Trophoblast cell (in vitro differentiated cells and primary cell): ENCODE results near the gene ACAA1.

Experiments used
- DNase-seq, 2 donors: peaks; one replicate each; pipeline ENCODE4 v3.0.0-alpha.2; 2016
- H2AFZ ChIP-seq: 2 replicates; pipeline ENCODE4 v1.6.1; 2013; ENCODE audit warnings: low read length, moderate library complexity, mild to moderate bottlenecking; ENCODE audit not compliant: insufficient read depth, poor library complexity
- H2AK5ac ChIP-seq: 2 replicates; pipeline ENCODE4 v1.6.1; 2013; ENCODE audit warnings: mild to moderate bottlenecking, low read length
- H2BK120ac ChIP-seq: 2 replicates; pipeline ENCODE4 v1.6.1; 2013; ENCODE audit warnings: low read length, mild to moderate bottlenecking, moderate library complexity; ENCODE audit not compliant: insufficient read depth, poor library complexity
- H2BK12ac ChIP-seq: 2 replicates; pipeline ENCODE4 v1.6.1; 2013; ENCODE audit warnings: mild to moderate bottlenecking, low read length, moderate library complexity
- H2BK5ac ChIP-seq: 2 replicates; pipeline ENCODE4 v1.6.1; 2013; ENCODE audit warnings: low read length, low read depth, moderate library complexity, mild to moderate bottlenecking; ENCODE audit not compliant: poor library complexity
- H3K14ac ChIP-seq: 2 replicates; pipeline ENCODE4 v1.6.1; 2013; ENCODE audit warnings: mild to moderate bottlenecking, low read length
- H3K18ac ChIP-seq: 2 replicates; pipeline ENCODE4 v1.6.1; 2013; ENCODE audit warnings: mild to moderate bottlenecking, low read length
- H3K23ac ChIP-seq: 2 replicates; pipeline ENCODE4 v1.6.1; 2013; ENCODE audit warnings: low read length
- H3K27ac ChIP-seq: 2 replicates; pipeline ENCODE4 v1.5.1; 2013; ENCODE audit warnings: low read depth, mild to moderate bottlenecking, inconsistent platforms, low read length, moderate library complexity
- H3K27me3 ChIP-seq: 2 replicates; pipeline ENCODE4 v1.6.1; 2013; ENCODE audit warnings: inconsistent platforms, mild to moderate bottlenecking, low read length, moderate library complexity; ENCODE audit not compliant: insufficient read depth
- H3K36me3 ChIP-seq, 2 experiments: 1 replicate in 1 of 2; 2 replicates in 1 of 2; pipeline ENCODE4 v1.6.1; 2013; ENCODE audit warnings: low read length in 2 of 2, mild to moderate bottlenecking in 2 of 2, moderate library complexity in 1 of 2; ENCODE audit not compliant: insufficient read depth in 2 of 2, control insufficient read depth in 1 of 2
- H3K4ac ChIP-seq: 2 replicates; pipeline ENCODE4 v1.6.1; 2013; ENCODE audit warnings: low read depth, mild to moderate bottlenecking, low read length, moderate library complexity
- H3K4me1 ChIP-seq, 2 experiments: 1 replicate in 1 of 2; 2 replicates in 1 of 2; pipeline ENCODE4 v1.6.1; 2013; ENCODE audit warnings: low read length in 2 of 2, mild to moderate bottlenecking in 2 of 2, moderate library complexity in 1 of 2; ENCODE audit not compliant: insufficient read depth in 2 of 2, control insufficient read depth in 1 of 2
- H3K4me2 ChIP-seq: 2 replicates; pipeline ENCODE4 v1.6.1; 2013; ENCODE audit warnings: inconsistent platforms, mild to moderate bottlenecking, low read length, moderate library complexity
- H3K4me3 ChIP-seq: 2 replicates; pipeline ENCODE4 v1.5.1; 2013; ENCODE audit warnings: mild to moderate bottlenecking, low read depth, low read length, inconsistent platforms
- H3K79me1 ChIP-seq: one replicate; pipeline ENCODE4 v1.6.1; 2013; ENCODE audit warnings: low read length
- H3K79me2 ChIP-seq: 2 replicates; pipeline ENCODE4 v1.6.1; 2013; ENCODE audit warnings: low read length, mild to moderate bottlenecking; ENCODE audit not compliant: control insufficient read depth, insufficient read depth, poor library complexity
- H3K9ac ChIP-seq: 2 replicates; pipeline ENCODE4 v1.6.1; 2013; ENCODE audit warnings: mild to moderate bottlenecking, low read length
- H3K9me3 ChIP-seq: 2 replicates; pipeline ENCODE4 v1.6.1; 2013; ENCODE audit warnings: low read depth, mild to moderate bottlenecking, control low read depth, inconsistent platforms, low read length; ENCODE audit not compliant: insufficient read depth
- H4K12ac ChIP-seq: 2 replicates; pipeline ENCODE4 v1.6.1; 2013; ENCODE audit warnings: low read depth, mild to moderate bottlenecking, low read length, moderate library complexity
- H4K8ac ChIP-seq: 2 replicates; pipeline ENCODE4 v1.6.1; 2013; ENCODE audit warnings: low read depth, mild to moderate bottlenecking, low read length, moderate library complexity
- H4K91ac ChIP-seq: one replicate; pipeline ENCODE4 v1.6.1; 2013; ENCODE audit warnings: low read depth, mild to moderate bottlenecking, low read length, moderate library complexity
- WGBS: extraction: QIAGEN DNeasy Blood & Tissue Kit; methylation state at CpG from one replicate; pipeline ENCODE4 v1.1.7; 2013; ENCODE audit warnings: missing lambda C conversion rate; ENCODE audit not compliant: insufficient read length, insufficient coverage; ENCODE audit errors: extremely low coverage; 5-methylcytosine and 5-hydroxymethylcytosine counted together

ACAA1 gene

DNA sequence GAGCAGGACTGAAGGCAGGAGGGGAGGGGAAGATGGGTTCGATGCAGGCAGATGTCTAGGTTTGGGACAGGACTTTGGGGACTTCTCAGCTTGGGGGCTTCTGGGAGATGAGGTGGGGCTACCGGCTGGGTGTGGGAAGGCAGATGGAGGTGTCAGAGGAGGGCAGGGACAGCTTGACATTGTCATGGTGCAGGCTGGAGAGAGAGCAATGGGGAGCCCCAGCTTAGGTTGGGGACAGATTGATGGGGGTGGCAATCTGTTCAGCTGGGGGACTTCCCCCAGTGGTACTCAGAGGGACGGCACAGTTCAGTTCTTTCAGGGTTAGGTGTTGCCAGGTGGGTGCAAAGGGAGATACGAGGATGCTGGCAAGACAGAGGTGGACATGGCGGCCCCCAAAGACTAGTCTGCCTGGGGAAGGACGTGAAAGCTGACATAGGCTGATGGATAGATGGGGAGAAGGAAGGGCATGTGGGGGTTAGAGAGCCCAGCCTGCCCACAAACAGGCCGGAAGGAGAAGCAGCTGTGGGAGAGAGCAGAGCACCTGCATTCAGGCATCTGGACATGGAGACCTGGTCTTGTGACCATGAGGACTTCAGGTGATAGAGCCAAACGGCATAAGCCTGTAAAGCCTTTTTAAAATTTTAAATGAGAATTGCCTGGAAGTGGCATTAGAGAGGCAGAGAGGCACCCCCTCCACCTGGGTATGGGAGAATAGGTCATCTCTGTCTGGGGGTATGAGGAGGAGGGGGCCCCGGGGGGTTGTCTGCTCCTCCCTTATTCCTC lies 21.1 kb downstream of the ACAA1 start:
- H2AK5ac ChIP-seq: no peak overlapping the region
- no peak overlapping the region for H3K18ac ChIP-seq
- no peak overlapping the region for H3K14ac ChIP-seq
- no peak overlapping the region for H4K91ac ChIP-seq
- no peak overlapping the region for H2AFZ ChIP-seq
- H4K8ac ChIP-seq: no peak overlapping the region
- no peak overlapping the region for H3K9ac ChIP-seq
- peaks cover 6 to 8% of the 10 kb centered on the region in 2 experiments for H3K36me3 ChIP-seq
- H4K12ac ChIP-seq: no peak overlapping the region
- no peaks in the 10 kb centered on the region for H3K79me2 ChIP-seq
- H2BK120ac ChIP-seq: no peak overlapping the region
- no peak overlapping the region for H3K4me2 ChIP-seq
- H3K4me1 ChIP-seq: no peaks in the 10 kb centered on the region
- H3K4ac ChIP-seq: no peak overlapping the region
- H3K27me3 ChIP-seq: no peaks in the 10 kb centered on the region
- no peaks in the 10 kb centered on the region for H3K79me1 ChIP-seq
- H3K9me3 ChIP-seq: peaks cover 3% of the 10 kb centered on the region
- DNase-seq: no peak
- H3K23ac ChIP-seq: no peak overlapping the region
- H2BK5ac ChIP-seq: no peak overlapping the region
- H2BK12ac ChIP-seq: no peak overlapping the region
- no CpG with 5 or more reads among the region's 9 CpGs for WGBS
- H3K27ac ChIP-seq: no peak overlapping the region
- no peak overlapping the region for H3K4me3 ChIP-seq

DNA sequence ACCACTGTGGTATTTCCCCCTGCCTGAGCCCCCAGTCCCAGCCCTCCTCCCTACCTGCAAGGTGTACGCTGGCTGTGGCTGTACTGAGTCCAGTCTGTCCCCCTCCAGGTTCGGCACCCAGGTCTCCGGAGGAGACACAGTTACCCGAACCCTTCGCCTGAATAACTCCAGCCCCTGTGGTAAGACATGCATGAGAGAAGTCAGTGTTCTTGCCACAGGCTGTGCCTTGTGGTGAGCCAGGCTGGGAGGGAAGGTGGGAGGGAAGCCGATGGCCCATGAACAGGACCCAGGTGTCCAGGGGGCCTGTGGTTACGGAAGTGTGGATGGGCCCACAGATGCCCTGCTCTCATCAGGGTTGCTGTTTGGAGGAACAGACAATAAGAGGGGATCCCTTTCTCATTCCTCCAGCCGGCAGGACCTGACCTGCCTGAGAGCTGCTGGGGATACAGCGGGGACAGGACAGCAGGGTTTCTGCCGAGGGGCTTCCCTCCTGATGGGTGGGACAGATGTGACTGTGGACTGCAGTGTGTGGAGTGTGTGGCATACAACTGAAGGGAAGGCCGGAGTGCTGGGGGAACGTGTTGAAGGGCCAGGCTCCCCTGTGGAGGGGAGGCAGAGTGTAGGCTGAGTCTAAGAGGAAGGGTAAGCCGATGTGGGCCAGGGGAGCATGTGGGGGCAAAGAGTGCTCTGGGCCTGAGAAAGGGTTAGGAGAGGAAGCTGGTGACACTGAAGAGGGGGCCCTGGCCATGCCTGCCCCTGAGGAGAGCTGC lies 21.9 kb downstream of the ACAA1 start:
- no peak overlapping the region for H2BK5ac ChIP-seq
- no peak overlapping the region for H3K23ac ChIP-seq
- H4K91ac ChIP-seq: no peak overlapping the region
- H3K36me3 ChIP-seq: peaks cover 1 to 3% of the 10 kb centered on the region in 2 experiments
- no peak overlapping the region for H3K14ac ChIP-seq
- H2BK12ac ChIP-seq: no peak overlapping the region
- no peak overlapping the region for H2BK120ac ChIP-seq
- no peak overlapping the region for H3K9ac ChIP-seq
- no peak overlapping the region for H3K4me2 ChIP-seq
- H3K79me2 ChIP-seq: no peaks in the 10 kb centered on the region
- no peaks in the 10 kb centered on the region for H3K4me1 ChIP-seq
- H4K12ac ChIP-seq: no peak overlapping the region
- H3K27ac ChIP-seq: no peak overlapping the region
- no peak overlapping the region for H3K4me3 ChIP-seq
- WGBS: no CpG with 5 or more reads among the region's 13 CpGs
- H2AK5ac ChIP-seq: no peak overlapping the region
- no peak overlapping the region for H4K8ac ChIP-seq
- no peaks in the 10 kb centered on the region for H3K27me3 ChIP-seq
- H3K9me3 ChIP-seq: peaks cover under 1% of the 10 kb centered on the region
- no peak for DNase-seq
- H3K4ac ChIP-seq: no peak overlapping the region
- H3K79me1 ChIP-seq: no peaks in the 10 kb centered on the region
- H3K18ac ChIP-seq: no peak overlapping the region
- H2AFZ ChIP-seq: no peak overlapping the region

DNA sequence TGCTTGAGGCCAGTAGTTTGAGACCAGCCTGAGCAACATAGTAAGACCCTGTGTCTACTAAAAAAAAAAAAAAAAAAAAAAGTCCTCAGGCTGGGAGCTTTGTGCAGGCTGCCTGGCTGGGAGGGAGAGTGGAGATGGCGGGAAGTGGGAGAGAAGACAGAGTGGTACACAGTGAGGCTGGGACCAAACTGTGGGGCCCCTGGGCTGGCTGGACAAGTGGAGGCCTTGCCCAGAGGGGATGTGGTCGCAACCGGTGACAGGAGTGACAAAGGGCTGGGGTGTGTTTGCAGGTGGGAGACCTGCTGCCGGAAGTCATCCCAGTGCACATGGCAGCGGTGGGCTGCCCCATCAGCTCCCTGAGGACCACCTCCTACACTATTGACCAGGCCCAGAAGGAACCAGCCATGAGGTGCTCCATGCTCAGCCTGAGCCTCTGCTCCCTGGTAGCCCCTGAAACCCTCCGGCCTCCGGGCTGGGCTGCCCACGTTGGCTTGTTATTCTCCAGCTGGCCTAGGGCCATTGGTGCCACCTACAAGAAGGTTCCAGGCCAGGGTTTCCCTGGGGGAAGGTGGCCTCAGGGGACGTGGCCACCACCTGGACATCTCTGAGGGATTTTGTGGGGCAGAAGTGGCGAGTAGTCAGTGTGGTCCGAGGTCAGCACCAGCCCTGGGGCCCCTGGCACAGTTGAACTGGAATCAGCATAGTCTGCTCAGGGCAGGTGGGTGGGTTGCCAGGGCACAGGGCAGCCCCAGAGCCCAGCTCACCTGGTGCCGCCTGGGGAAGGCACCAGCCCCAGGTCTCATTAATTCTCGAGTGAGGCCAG lies 22.7 kb downstream of the ACAA1 start:
- H4K8ac ChIP-seq: no peak overlapping the region
- no CpG with 5 or more reads among the region's 13 CpGs for WGBS
- no peaks in the 10 kb centered on the region for H3K79me1 ChIP-seq

DNA sequence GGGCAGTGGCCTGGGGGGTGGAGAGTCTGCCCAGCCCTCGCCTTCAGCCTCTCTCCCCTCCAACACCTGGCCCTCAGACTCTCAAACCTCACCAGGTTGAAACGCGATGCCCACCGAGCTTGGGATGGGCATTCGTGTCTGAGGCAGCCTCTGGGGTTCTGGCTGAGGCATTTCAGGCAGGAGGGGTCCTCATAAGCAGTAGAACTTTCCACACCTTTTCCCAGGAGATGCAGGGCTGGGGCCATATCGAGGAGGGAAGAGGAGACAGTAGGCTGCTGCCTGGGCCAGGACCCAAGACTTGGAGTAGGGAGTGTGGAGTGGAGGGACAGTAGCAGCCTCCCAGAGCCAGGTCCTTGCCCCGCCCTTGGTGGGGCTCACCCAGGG lies 24.6 kb downstream of the ACAA1 start:
- no peak overlapping the region for H2BK12ac ChIP-seq
- DNase-seq: no peak
- no peaks in the 10 kb centered on the region for H3K27me3 ChIP-seq
- no peak overlapping the region for H3K14ac ChIP-seq
- no peak overlapping the region for H2BK120ac ChIP-seq
- H3K79me2 ChIP-seq: no peaks in the 10 kb centered on the region
- H2AK5ac ChIP-seq: no peak overlapping the region
- no peak overlapping the region for H4K12ac ChIP-seq
- no peak overlapping the region for H3K4ac ChIP-seq
- H3K36me3 ChIP-seq: no peaks in the 10 kb centered on the region
- no peak overlapping the region for H3K4me2 ChIP-seq
- no peak overlapping the region for H2AFZ ChIP-seq
- H3K23ac ChIP-seq: no peak overlapping the region
- no peak overlapping the region for H3K9ac ChIP-seq
- H4K91ac ChIP-seq: no peak overlapping the region
- no peak overlapping the region for H3K4me3 ChIP-seq
- no peaks in the 10 kb centered on the region for H3K9me3 ChIP-seq
- H3K4me1 ChIP-seq: no peaks in the 10 kb centered on the region
- H4K8ac ChIP-seq: no peak overlapping the region
- no peaks in the 10 kb centered on the region for H3K79me1 ChIP-seq
- no peak overlapping the region for H3K18ac ChIP-seq
- H3K27ac ChIP-seq: no peak overlapping the region
- H2BK5ac ChIP-seq: no peak overlapping the region
- no CpG with 5 or more reads among the region's 7 CpGs for WGBS

More for the DNA sequence above, 22.7 kb downstream of the ACAA1 start:
- Histone ChIP-seq H2AFZ (no peak overlapping the region), H2AK5ac (no peak overlapping the region), H3K79me2 (no peaks in the 10 kb centered on the region), H3K9ac (no peak overlapping the region), H3K4me3 (no peak overlapping the region), H2BK12ac (no peak overlapping the region), H3K27me3 (no peaks in the 10 kb centered on the region), H4K12ac (no peak overlapping the region), H3K4me1 (no peaks in the 10 kb centered on the region), H2BK120ac (no peak overlapping the region), H4K91ac (no peak overlapping the region), H3K27ac (no peak overlapping the region), H3K4ac (no peak overlapping the region), H3K23ac (no peak overlapping the region), H3K36me3 (no peaks in the 10 kb centered on the region), H2BK5ac (no peak overlapping the region), H3K18ac (no peak overlapping the region), H3K14ac (no peak overlapping the region), H3K9me3 (no peaks in the 10 kb centered on the region), H3K4me2 (no peak overlapping the region)
- no peak for DNase-seq
